CD8-positive, alpha-beta memory T cell (primary cell): ENCODE data around the gene TLE1. TPM values are rescaled to one million over a fixed set of nuclear protein-coding genes. Genes with fewer than 3 reads are reported as not detected.
"Not testable (repeated sequence)": the region's sequence is repeated elsewhere in the genome, so short reads cannot be mapped to it uniquely, and the experiment has no call there.

Experiments
- CTCF ChIA-PET: fragments of 350-600 bp; sonication (Branson Sonifier 250); formaldehyde crosslinking; loops from one replicate; lab custom pipeline; 2021; ENCODE audit warnings: antibody characterized with exemption; lab: Charles Lee
- POLR2A ChIA-PET: fragments of 350-600 bp; sonication (Branson Sonifier 250); formaldehyde crosslinking; loops from one replicate; lab custom pipeline; 2021; ENCODE audit warnings: antibody characterized with exemption; lab: Charles Lee
- DNase-seq, 5 donors: peaks; one replicate each; pipeline versions ENCODE4 v3.0.0 to v3.0.0-alpha.2; 2020 to 2022; ENCODE audit warnings: mixed read lengths in 1 of 5
- H3K27ac ChIP-seq: one replicate; pipeline ENCODE4 v1.7.0; 2013; ENCODE audit warnings: low read depth, mild to moderate bottlenecking, low read length, moderate library complexity
- H3K27me3 ChIP-seq: 2 replicates; pipeline ENCODE4 v1.7.0; 2013; ENCODE audit warnings: low read length, mild to moderate bottlenecking; ENCODE audit not compliant: insufficient read depth, poor library complexity, severe bottlenecking
- H3K36me3 ChIP-seq: 2 replicates; pipeline ENCODE4 v1.7.0; 2013; ENCODE audit warnings: mild to moderate bottlenecking, low read length, moderate library complexity; ENCODE audit not compliant: insufficient read depth
- H3K4me1 ChIP-seq: 2 replicates; pipeline ENCODE4 v1.7.0; 2013; ENCODE audit warnings: mild to moderate bottlenecking, low read length, moderate library complexity; ENCODE audit not compliant: insufficient read depth
- H3K4me3 ChIP-seq: 2 replicates; pipeline ENCODE4 v1.7.0; 2013; ENCODE audit warnings: mild to moderate bottlenecking, low read length
- H3K9me3 ChIP-seq: 2 replicates; pipeline ENCODE4 v1.7.0; 2013; ENCODE audit warnings: mild to moderate bottlenecking, low read length
- H3K27ac Mint-ChIP-seq, 8 donors: one replicate each; pipeline ENCODE4 v1.8.0; 2020 to 2021; ENCODE audit warnings: mixed read lengths in 8 of 8, mild to moderate bottlenecking in 6 of 8, inconsistent platforms in 3 of 8, moderate library complexity in 3 of 8
- H3K27me3 Mint-ChIP-seq, 2 donors: one replicate each; pipeline ENCODE4 v1.8.0; 2020 to 2021; ENCODE audit warnings: mixed read lengths in 2 of 2, mild to moderate bottlenecking in 1 of 2, moderate library complexity in 1 of 2
- H3K36me3 Mint-ChIP-seq, 3 donors: one replicate each; pipeline ENCODE4 v1.8.0; 2020 to 2021; ENCODE audit warnings: mixed read lengths in 3 of 3, inconsistent platforms in 1 of 3, mild to moderate bottlenecking in 1 of 3
- H3K4me1 Mint-ChIP-seq, 3 donors: one replicate each; pipeline ENCODE4 v1.8.0; 2020 to 2021; ENCODE audit warnings: mixed read lengths in 3 of 3, inconsistent platforms in 1 of 3, mild to moderate bottlenecking in 1 of 3
- H3K4me3 Mint-ChIP-seq, 7 donors: one replicate each; pipeline ENCODE4 v1.8.0; 2020 to 2021; ENCODE audit warnings: mixed read lengths in 7 of 7, mild to moderate bottlenecking in 6 of 7, moderate library complexity in 4 of 7, inconsistent platforms in 2 of 7
- H3K9me3 Mint-ChIP-seq, 5 donors: one replicate each; pipeline ENCODE4 v1.8.0; 2020 to 2022; ENCODE audit warnings: mixed read lengths in 5 of 5, mild to moderate bottlenecking in 3 of 5, moderate library complexity in 2 of 5, inconsistent platforms in 1 of 5
- polyA plus RNA-seq: library from polyadenylated mRNA; unstranded; fragments of 300-500 nt; fragmentation: Illumina TruSeq; gene quantifications from one replicate; pipeline ENCODE4 v1.2.3, GENCODE V29; 2021
- total RNA-seq, 2 experiments: library from RNA; stranded (reverse); gene quantifications; one replicate each; pipeline ENCODE4 v1.2.3, GENCODE V29; 2021

TLE1 gene
- total and polyA plus RNA-seq, 3 experiments from 2014 or later: 0.13 to 25.1 (median 0.33) TPM

GRCh38 chr9:81690251-81690851 is 1.0 kb upstream of the TLE1 start:
- DNase-seq: no peak
- peaks cover 9 to 20% (median 10%) of the 10 kb centered on the region in 3 donors for H3K4me1 Mint-ChIP-seq
- H3K27me3 Mint-ChIP-seq: peaks cover 10 to 20% of the 10 kb centered on the region in 2 donors
- H3K9me3 Mint-ChIP-seq: peaks cover 0 to 2% (median 0%) of the 10 kb centered on the region in 5 donors
- no peaks in the 10 kb centered on the region for H3K9me3 ChIP-seq
- H3K4me1 ChIP-seq: no peaks in the 10 kb centered on the region
- ChIA-PET CTCF (no interaction called here), POLR2A (no interaction called here)
- H3K27ac ChIP-seq: no peak overlapping the region
- H3K27me3 ChIP-seq: peaks cover 4% of the 10 kb centered on the region
- peak overlapping the region; percentile 77 to 95 (median 91) for H3K4me3 Mint-ChIP-seq
- H3K36me3 Mint-ChIP-seq: no peaks in the 10 kb centered on the region
- H3K4me3 ChIP-seq: peak overlapping the region; percentile 60
- H3K36me3 ChIP-seq: no peaks in the 10 kb centered on the region
- H3K27ac Mint-ChIP-seq: peak overlapping the region in 6 of 8 donors; percentile 60 to 94 (median 86)

DNA sequence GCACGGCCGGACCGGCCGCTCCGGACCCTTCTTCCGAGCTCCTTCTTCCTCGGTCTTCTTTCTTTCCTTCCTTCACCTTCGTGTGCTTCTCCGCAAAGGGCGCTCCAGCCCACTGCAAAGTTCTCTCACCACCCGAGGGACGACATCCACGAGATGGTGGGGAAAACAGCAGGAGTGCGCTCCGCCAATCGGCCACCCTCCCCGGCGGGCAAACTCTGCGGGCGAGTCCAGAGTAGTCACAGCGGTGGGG is 329 bp downstream of the TLE1 start:
- peaks cover 10 to 20% of the 10 kb centered on the region in 2 donors for H3K27me3 Mint-ChIP-seq
- H3K36me3 ChIP-seq, H3K27ac ChIP-seq, H3K27me3 ChIP-seq, H3K4me3 ChIP-seq, POLR2A ChIA-PET, CTCF ChIA-PET, H3K4me1 ChIP-seq, H3K9me3 ChIP-seq, H3K36me3 Mint-ChIP-seq, DNase-seq, H3K9me3 Mint-ChIP-seq: not testable (repeated sequence)
- peaks cover 9 to 20% (median 10%) of the 10 kb centered on the region in 3 donors for H3K4me1 Mint-ChIP-seq
- peak overlapping the region; percentile 59 to 95 (median 91) for H3K4me3 Mint-ChIP-seq
- peak overlapping the region in 6 of 8 donors; percentile 21 to 92 (median 77) for H3K27ac Mint-ChIP-seq

DNA sequence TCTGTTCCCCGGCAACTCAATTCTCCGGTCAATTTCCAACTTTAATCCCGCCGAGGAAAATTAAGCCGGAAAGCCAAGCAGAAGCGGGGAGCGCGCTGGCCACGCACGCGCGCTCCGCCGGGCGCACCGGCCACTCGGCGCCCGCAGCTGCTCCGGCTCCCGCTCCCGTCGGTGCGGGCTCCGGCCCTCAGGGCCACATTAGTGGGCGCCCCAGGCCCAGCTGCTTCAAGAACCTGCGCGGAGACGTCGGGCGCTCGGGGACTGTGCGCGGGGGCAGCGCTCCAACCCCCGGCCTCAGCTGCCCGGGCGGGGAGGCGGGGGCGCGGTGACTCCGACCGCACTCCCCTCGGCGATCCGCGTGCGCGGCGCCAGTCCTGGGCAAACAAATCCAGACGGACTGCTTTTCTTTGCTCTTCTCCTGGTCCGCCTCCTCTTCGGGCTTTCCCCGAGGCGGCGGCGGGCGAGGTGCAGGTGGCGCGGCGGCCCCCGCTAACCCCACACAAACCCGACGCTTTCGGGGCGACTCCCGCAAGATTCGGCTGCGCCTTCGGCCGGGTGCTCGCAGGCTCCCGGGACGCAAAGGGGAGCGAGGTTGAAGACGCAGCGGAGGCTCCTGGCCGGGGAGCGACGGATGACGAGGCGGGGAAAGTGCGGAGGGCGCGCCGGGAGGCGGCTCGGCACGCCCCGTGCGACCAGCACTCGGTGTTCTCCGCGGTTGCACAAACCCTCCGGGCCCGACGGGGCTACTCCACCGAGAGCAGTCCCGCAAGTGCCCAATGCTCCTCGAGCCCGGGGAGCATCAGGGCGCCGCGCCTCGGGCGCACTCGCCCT is 870 bp downstream of the TLE1 start:
- H3K36me3 ChIP-seq, H3K4me3 ChIP-seq, H3K9me3 Mint-ChIP-seq, H3K27ac ChIP-seq, H3K27me3 ChIP-seq, POLR2A ChIA-PET, H3K9me3 ChIP-seq, H3K4me1 ChIP-seq, H3K36me3 Mint-ChIP-seq, CTCF ChIA-PET: not testable (repeated sequence)
- Mint-ChIP-seq H3K27me3 (peaks cover 10 to 20% of the 10 kb centered on the region in 2 donors), H3K4me1 (peaks cover 9 to 20% (median 10%) of the 10 kb centered on the region in 3 donors), H3K4me3 (peak overlapping the region in 6 of 7 donors; percentile 86 to 95 (median 91)), H3K27ac (peak overlapping the region in 2 of 8 donors; percentile 29 to 38)
- DNase-seq: peak in 2 of 5 donors; percentile 11 to 19

- H3K36me3 Mint-ChIP-seq: no peaks in the 10 kb centered on the region
- H3K4me3 Mint-ChIP-seq: peak overlapping the region in 1 of 7 donors; percentile 52
- peak overlapping the region in 6 of 8 donors; percentile 6 to 79 (median 50) for H3K27ac Mint-ChIP-seq
- Histone ChIP-seq H3K4me3 (no peak overlapping the region), H3K4me1 (no peaks in the 10 kb centered on the region), H3K36me3 (no peaks in the 10 kb centered on the region), H3K9me3 (no peaks in the 10 kb centered on the region), H3K27ac (no peak overlapping the region), H3K27me3 (peaks cover 4% of the 10 kb centered on the region)
- DNase-seq: peak in 1 of 5 donors; percentile 4
- ChIA-PET POLR2A (no interaction called here), CTCF (no interaction called here)
- peaks cover 0 to 2% (median 0%) of the 10 kb centered on the region in 5 donors for H3K9me3 Mint-ChIP-seq
- peaks cover 9 to 20% (median 12%) of the 10 kb centered on the region in 3 donors for H3K4me1 Mint-ChIP-seq
- H3K27me3 Mint-ChIP-seq: peaks cover 11 to 21% of the 10 kb centered on the region in 2 donors
These were observed 1.7 kb downstream of the TLE1 start for GRCh38 chr9:81687521-81688261.

DNA sequence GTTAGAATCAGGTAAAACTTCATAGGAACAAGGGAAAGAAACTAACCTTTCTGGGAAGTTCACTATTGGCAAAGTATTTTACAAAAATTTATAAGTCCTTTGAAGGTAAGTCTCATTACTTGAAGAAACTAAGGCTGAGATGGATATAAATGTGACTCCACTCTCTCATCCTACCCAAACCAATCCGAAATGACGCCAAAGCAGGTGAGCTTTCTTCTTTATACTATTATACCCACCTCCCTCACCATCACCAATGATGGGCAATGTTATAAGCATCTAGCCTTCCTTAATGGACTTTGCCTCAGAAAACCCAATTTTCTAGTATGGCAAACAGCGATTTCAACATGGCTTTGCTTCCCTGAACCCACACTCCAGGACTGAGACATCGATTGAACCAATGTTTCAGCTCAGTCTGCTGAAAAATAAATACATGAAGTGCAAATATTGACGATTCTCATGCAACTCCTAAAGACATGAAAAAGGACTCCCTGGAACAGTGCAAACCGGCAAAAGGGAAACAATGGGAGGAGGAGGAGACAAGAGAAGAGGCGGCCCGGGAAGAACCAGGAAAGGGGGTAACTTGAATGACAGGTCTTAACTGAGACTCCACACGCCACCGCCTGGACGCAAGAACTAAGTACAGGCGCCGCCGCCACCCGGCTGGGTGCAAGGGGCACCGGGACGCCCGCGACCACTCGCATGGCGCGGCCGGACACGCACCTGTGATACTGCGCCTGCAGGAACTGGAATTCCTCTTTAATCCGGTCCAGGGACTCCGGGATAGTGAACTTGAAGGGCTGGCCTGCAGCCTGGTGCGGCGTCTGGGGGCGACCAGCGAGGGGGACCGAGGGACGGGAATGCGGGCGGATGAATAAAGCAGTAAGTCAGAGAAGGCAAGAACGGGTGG is 2.5 kb downstream of the TLE1 start:
- Histone ChIP-seq H3K27me3 (peaks cover 4% of the 10 kb centered on the region), H3K4me1 (peaks cover 3% of the 10 kb centered on the region), H3K9me3 (no peaks in the 10 kb centered on the region), H3K36me3 (no peaks in the 10 kb centered on the region), H3K4me3 (no peak overlapping the region), H3K27ac (no peak overlapping the region)
- ChIA-PET POLR2A (no interaction called here), CTCF (interaction anchor here (0.9 kb wide), 1 partner anchor 164 kb away, joined by 3 read pairs; no protein-coding TSS in a partner anchor)
- Mint-ChIP-seq H3K4me1 (peaks cover 9 to 20% (median 17%) of the 10 kb centered on the region in 3 donors), H3K27me3 (peaks cover 14 to 24% of the 10 kb centered on the region in 2 donors), H3K4me3 (peak overlapping the region in 1 of 7 donors; percentile 52), H3K36me3 (no peaks in the 10 kb centered on the region), H3K9me3 (peaks cover 0 to 2% (median 0%) of the 10 kb centered on the region in 5 donors), H3K27ac (peak overlapping the region in 3 of 8 donors; percentile 20 to 83 (median 68))
- peak in 2 of 5 donors; percentile 8 to 23 for DNase-seq

- Mint-ChIP-seq H3K27ac (no peak overlapping the region), H3K4me3 (no peak overlapping the region), H3K27me3 (peaks cover 15 to 20% of the 10 kb centered on the region in 2 donors), H3K9me3 (peaks cover 0 to 2% (median 0%) of the 10 kb centered on the region in 5 donors), H3K36me3 (no peaks in the 10 kb centered on the region), H3K4me1 (peaks cover 9 to 20% (median 19%) of the 10 kb centered on the region in 3 donors)
- no peak overlapping the region for H3K27ac ChIP-seq
- peaks cover 3% of the 10 kb centered on the region for H3K4me1 ChIP-seq
- DNase-seq: no peak
- peaks cover 4% of the 10 kb centered on the region for H3K27me3 ChIP-seq
- H3K36me3 ChIP-seq: no peaks in the 10 kb centered on the region
- no peaks in the 10 kb centered on the region for H3K9me3 ChIP-seq
- H3K4me3 ChIP-seq: no peak overlapping the region
- ChIA-PET POLR2A (no interaction called here), CTCF (interaction anchor here (0.9 kb wide), 1 partner anchor 163 kb away, joined by 3 read pairs; no protein-coding TSS in a partner anchor)
These were observed 3.4 kb downstream of the TLE1 start for GRCh38 chr9:81685763-81686613.

DNA sequence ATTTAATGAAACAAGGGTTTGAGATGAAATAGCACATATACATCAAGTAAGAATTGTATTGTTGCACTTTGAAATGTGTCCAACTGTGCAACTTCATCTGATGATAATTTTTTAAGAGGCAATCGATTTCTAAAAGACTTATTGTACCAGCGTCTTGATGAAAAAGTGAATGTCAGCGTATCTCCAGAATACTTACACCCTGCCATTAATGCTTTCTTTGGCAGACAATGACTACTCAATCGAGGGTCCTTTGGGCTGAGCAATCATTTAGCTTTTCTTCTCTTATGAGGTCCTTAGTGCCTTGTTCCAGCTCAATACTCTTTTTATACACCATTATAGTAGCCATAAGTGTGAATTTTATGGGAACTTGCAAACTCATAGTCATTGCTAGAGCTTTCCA is 4.7 kb downstream of the TLE1 start:
- H3K27ac Mint-ChIP-seq: no peak overlapping the region
- no peaks in the 10 kb centered on the region for H3K9me3 Mint-ChIP-seq
- peaks cover under 1 to 13% (median 11%) of the 10 kb centered on the region in 3 donors for H3K4me1 Mint-ChIP-seq
- no peak overlapping the region for H3K4me3 Mint-ChIP-seq
- H3K36me3 Mint-ChIP-seq: peaks cover 0 to 7% (median 0%) of the 10 kb centered on the region in 3 donors
- DNase-seq: no peak
- peaks cover 9 to 13% of the 10 kb centered on the region in 2 donors for H3K27me3 Mint-ChIP-seq
- CTCF ChIA-PET: no interaction called here
- H3K27ac ChIP-seq: no peak overlapping the region
- peaks cover 3% of the 10 kb centered on the region for H3K4me1 ChIP-seq
- H3K4me3 ChIP-seq: no peak overlapping the region
- H3K36me3 ChIP-seq: no peaks in the 10 kb centered on the region
- H3K9me3 ChIP-seq: no peaks in the 10 kb centered on the region
- peaks cover 4% of the 10 kb centered on the region for H3K27me3 ChIP-seq
- POLR2A ChIA-PET: no interaction called here
